Iris pigment epithelial cell (primary cell): ENCODE data around the gene PYY.
A peak's percentile ranks its signal among the peaks of the same experiment; 100 is the strongest.
"Not testable (repeated sequence)": the region's sequence is repeated elsewhere in the genome, so short reads cannot be mapped to it uniquely, and the experiment has no call there.

Experiments used
- DNase-seq: peaks from one replicate; pipeline ENCODE4 v3.0.0-alpha.2; 2011; ENCODE audit warnings: low read depth

PYY gene

DNA sequence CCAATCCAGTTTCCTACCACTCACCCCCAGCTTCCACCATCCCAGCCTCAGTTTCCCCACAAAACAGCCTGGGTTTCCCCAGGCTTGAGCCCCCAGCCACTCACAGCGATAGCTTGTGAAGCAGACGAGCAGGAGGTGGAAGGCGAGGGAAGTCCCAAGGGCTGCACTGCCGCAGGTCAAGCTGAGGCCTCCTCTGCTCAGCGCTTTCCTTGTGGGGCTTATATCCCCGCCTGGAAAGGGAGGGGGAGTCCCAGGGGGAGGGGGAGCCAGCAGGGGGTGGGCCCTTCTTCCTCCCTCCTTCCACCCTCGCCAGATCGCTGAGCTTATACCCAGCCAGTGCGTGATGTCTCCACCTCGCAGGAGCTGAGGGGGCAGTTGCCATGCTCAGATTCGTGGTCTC is at the start of gene PYY:
PYY (minus strand) TSS at position 195 of the 400 bp plus-strand sequence. CDS start 457 bp downstream, outside the sequence.
- no peak for DNase-seq

DNA sequence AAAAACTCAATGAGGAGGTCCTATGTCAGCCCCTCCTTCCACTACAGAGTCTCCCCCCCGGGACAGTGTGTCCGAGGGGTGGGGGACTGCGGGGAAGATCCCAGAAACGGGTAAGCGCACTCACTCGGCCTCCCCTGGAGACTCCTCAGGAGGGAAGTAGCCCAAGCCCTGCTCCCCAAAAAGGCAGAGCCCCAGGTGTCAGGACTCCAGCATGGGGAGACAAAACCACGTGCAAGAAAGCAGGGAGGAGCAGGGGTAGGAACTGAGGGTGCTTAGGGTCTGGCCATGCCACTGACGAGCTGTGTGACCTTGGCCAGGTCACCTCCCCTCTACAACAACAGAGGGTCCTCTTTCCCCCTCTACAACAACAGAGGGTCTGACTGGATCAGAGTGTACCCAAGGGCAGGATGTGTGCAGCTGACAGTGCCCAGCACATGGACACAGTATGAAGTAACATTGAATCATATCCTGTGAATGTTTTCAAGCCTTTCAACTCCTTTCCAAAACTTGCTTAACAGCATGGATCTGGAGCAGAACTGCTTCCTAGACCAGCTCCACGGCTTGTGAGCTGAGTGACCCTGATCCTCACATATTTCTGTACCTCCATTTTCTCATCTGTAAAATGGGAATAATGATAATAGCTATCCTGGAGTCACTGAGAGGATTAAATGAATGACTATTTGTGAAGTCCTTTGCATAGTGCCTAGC is 48.6 kb upstream of the PYY start:
- DNase-seq = peak; percentile 87

DNA sequence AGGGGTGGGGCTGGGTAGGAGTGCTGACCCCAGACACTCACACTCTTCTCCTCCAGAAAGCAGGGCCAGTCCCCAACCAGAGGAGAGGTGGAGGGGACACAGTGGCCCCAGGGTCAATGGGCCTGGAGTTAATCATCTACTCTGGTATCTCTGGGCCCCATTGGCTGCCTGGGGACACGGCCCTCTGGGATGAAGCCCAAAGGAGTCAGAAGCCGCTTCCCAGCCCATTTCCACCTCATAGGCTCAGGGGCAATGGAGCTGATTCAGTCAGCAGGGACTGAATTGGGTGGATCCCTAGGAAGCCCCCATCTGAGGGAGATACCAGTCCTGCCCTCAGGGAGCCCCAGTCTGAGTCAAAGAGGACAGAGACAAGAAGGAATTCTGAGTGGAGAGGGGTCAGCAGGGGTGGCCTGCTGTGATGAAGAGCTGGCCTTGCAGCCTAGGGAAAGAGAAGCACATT is 47.8 kb upstream of the PYY start:
- no peak for DNase-seq

DNA sequence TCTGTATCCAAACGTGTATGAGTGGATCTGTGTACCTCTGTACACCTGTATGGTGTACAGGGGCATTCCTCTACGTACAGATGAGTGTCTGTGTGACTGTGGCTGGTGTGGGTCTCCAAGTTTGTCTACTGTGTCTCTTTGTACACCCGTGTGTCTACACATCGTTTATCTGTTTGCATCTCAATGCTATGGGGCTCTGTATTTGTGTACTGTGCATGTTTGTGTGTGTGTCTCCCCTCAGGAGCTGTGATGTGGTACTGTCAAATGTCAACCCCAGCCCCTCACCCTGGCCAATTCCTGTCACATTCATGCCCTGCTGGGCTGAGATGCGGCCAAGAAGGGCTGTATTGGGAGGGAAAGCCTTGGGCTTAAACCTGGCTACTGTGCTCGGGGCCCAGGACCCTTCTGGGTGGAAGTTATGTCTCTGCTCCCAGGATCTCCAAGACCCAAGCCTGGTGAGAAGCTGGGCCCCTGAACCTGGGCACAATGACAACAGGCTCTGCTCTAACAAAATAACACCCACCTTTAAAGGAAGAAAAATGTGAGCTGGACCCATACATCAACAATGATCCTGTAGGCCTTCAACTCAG is 47.2 kb upstream of the PYY start:
- no peak for DNase-seq

DNA sequence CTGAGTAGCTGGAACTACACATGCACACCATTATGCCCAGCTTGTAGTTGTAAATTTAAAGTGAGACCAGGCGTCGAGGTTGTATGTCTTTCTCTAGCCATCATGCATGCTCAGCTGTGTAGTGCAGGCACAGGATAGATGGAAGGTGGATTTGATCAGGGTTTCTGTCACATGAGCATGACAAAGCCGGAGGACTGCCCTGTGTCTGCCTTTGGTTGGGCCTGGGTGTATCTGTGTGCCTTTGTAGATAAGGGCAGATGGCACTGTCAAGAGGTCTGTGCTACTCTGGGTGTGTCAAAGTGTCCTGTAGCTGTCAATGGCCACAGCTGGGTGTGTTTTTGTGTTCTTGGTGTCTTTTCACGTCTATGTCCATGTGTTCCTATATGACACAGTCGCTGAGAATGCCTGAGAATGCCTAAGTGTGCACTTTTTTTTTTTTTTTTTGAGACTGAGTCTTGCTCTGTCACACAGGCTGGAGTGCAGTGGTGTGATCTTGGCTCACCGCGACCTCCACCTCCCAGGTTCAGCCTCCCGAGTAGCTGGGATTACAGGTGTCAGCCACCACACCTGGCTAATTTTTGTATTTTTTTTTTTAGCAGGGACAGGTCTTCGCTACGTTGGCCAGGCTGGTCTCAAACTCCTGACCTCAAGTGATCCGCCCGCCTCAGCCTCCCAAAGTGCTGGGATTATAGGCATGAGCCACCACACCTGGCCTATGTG is 46.6 kb upstream of the PYY start:
- DNase-seq = no peak

DNA sequence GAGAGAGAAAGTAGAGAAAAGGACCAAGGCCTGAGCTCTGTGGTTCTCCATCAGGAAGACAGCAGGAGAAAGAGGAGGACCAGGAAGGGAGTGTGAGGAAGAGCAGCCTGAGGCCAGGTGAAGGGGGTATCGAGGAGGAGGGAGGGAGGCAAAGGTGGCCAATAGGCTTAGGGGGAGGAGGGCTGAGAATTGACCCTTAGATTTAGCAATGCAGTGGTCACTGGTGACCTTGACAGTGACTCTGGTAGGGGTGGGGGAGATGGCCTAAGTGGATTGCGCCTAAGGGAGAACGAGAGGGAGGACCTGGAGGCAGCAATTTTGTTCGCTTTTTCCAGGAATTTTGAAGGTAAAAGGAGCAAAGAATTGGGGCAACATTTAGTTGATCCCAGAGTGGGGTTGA is 45.3 kb upstream of the PYY start:
- DNase-seq = no peak

DNA sequence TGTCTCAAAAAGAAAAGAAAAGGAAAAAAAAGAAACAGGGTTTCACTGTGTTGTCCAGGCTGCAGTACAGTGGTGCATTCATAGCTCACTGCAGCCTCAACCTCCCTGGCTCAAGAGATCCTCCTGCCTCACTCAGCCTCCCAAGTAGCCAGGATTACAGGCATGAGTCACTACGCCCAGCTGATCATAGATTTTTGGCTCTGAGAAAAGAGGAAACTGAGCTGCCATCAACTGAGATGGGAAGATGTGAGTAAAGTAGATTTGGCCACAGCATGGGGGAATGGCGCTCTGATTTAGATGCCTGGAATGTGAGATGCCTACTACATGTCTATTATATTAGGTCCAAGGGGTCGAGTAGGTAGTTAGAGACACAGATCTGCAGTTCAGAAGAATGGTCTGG is 44.8 kb upstream of the PYY start:
- peak; percentile 72 for DNase-seq

DNA sequence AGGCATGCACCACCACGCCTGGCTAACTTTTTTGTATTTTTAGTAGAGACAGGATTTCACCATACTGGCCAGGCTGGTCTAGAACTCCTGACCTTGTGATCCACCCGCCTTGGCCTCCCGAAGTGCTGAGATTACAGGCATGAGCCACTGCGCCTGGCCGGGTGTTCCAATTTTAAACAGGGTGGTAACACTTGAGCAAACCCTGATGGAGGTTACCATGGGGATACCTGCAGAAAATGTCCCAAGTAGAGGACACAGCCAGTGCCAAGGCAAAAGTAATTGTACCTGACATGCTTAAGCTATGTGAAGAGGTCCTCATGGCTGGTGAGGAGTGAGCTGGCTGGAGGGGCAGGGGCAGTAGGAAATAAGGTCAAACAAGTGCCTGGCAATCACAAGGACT is 43.4 kb upstream of the PYY start:
- DNase-seq = not testable (repeated sequence)

DNA sequence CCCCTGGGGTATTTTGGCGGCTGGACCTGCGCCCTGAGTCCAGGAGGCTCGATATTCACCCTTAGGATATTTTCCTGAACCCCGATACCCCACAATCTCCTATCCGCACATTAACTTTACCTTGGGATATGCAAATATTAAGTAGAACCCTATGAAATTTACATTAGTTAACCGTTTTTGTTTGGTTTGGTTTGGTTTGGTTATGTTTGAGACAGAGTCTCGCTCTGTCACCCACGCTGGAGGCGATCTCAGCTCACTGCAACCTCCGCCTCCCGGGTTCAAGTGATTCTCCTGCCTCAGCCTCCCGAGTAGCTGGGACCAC is 41.4 kb upstream of the PYY start:
- no peak for DNase-seq

DNA sequence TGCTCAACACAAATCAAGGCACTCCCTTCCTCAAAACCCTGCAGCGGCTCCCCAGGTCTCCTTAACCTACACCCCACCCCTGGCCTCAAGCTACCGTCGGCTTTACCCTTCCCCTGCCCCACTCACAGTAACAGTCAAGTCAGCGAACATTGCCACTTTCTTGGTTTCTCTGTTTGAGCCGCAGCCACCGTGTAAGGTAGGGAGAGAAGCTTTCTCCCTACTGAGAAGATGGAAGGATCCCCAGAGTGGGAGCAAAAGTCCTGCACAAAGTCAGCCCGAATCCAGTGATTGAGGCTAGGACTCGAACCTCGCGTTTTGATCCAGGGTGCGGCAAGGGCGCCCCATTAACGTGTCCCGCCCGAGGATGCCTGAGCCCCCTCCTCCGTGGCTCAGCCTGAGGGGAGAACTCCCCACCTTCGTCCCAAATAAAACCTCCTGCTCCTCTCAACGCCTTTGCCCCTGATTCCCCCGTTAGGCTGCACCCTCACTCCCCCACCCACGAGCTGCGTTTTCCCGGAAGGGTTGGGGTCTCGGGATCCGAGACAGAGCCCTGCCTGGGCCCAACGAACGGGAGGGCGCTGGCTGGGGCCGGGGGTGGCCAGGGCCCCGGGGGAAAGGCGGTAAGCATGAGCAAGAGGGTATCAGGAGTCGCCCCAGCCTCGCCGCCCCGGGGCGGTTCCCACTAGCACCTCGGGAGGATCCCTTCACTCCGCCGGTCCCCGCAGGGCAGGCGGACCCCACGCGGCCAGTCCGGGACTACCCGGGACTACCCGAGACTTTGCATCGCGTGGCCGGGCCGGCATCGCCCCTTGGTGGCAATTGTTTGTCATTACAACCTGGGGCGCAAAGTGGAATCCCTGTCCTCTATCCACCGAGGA is 40.8 kb upstream of the PYY start:
- DNase-seq = peak; percentile 48

DNA sequence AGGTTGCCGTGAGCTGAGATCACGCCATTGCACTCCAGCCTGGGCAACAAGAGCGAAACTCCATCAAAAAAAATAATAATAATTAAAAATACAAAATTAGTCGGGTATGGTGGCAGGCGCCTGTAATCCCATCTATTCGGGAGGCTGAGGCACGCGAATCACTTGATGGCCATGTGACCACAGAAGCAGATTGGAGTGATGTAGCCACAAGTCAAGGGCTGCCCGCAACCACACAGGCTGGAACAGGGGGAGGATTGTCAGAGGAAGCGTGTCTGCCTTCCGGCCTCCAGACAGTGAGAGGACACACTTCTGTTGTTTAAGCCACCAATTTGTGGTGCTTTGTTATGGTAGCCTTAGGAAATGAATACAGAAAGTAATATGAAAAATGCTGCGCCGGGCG is 38.9 kb upstream of the PYY start:
- DNase-seq = no peak

DNA sequence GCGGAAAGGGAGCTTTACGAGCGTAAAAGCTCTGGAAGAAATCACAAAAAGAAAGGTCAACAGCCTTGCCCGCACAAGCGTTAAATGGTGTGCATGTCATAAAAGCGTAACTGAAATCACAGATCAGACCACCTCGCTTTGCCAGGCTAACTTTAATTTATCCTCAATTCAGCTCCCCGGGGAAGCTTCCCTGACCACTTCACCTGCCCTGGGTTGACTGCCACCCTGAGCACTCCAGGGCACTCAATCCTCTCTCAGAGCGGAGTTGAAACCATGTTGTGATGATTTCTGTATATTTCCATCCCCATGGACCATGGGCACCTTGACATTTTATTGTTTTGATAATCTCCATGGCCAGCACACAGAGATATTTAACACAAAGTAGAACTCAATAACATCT is 34.6 kb upstream of the PYY start:
- no peak for DNase-seq

DNA sequence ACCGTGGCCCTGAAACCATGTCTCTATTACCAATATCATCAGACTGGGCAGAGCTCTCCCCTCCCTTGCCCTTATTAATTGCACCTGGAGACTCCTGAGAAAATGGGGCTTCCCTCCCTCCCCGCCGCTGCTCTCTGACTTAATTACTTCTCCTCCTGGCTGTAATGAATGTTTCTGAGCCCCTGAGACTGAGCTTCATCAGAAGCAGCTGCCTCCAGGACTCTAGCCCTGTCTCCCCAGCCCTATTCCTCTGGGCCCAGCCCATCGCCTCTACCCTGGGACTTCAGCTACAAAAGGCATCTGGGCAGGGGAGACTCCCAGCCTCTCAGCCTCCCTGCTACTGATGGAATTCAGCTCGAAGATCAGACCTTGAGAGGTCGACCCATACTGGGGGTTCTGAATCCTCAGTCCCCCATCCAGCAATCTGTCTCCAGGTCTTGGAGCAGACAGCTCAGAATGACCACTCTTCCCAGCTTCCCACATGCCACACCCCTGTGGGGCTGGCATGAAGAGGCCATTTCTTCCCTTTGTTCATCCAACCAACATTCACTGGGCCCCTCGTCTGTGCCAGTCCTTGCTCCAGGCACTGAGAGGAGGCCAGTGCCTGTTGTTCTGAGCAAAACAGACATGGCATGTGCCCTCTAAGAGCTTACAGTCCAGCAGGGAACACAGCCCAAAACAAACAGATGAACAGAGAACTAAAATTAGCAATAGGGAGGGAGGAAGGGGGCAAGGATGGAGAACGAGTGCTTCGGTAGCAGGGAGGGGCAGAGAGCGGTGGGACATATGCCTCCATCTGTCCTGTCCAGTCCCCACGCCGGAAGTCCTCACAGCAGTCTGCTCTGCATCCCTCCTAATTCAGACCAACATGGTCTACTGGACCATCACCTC is 33.6 kb upstream of the PYY start:
- no peak for DNase-seq

DNA sequence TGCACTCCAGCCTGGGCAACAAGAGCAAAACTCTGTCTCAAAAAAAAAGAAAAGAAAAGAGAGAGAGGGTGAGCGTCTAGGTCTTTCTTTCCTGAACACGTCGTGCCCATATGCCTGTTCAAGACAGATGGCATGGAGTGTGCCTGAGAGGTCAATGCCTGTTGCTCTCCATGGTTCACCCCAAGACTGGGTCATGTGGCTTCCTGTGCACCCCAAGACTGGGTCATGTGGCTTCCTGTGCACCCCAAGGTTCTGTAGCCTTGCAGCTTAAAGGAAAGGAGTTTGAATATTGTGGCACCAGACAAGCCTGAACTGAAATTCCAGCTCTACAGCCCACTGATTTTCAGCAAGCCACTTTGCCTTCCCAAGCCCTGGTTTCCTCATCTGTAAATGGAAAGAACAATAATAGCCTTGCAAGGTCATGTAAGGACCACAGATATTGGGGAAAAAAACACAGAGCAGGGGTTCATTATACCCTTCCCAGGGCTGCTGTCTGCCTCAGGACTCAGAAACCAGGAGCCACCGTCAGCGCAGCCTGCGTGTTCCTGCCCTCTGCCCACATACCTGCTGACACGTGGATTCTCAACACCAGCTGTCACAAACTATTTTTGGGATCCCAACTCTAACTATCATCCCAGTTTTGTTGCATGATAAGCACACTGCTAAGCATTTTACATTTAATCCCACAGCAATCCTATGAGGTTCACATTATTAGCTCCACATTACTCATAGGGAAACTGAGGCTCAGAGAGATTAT is 32.7 kb upstream of the PYY start:
- no peak for DNase-seq

DNA sequence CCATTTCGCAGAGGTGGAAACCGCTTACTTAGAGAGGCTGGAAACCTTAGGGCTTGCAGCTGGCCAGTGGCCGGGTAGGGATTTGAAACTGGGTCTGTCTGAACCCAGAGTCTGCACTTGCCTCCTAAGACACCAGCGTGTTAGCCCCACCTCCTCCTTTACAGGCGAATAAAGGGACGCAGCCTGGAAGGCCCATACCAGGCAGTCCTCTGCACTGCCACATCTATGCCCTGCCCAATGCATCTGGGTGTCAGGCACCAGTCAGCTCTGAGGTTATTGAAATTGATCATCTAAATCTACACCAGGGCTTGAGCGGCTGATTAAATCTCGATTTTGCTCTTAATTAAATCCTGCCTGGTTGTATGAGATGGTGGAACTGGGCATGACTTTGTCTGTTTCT is 30.8 kb upstream of the PYY start:
- DNase-seq = no peak

DNA sequence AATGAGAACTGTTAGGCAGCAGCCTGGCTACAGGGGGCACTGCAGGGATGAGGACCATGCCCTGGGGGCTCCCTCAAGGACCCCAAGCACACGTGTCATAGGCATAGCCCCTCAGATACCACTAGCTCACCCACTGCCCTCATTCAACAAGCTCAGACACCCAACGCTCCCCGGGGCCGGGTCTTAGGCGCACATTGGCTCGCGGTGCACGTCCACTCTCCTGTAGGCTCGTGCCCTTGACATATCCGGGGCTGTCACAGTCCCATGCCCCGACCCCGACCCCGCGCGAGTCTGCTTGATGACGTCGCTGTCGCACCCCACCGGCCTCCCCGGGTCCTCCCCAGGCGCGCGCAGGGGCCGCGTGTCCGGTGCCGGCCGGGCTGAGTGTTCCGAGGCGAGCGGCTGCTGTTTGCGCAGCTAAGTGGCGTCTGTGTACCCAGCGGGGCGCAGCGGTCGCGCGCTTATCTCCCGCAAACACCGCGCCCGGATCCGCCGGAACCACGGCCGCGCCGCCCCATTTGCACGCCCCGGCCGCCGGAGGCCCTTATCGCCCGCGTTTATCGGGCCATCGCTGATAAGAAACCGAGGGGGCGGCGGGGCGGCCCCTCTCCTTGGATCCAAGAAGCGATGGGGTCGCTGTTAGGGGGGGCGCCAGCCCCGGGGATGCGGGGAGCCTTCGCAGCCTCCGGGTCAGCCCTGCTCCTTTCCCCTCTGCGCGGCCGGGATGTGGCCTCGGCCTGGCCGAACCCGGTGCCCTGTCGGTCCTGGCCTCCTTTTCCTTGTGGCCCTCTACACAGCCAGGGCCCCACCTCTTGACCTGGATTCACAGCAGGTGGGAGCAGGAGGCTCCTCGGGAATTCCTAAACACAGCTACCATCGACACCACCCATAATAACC is 30.0 kb upstream of the PYY start:
- no peak for DNase-seq

DNA sequence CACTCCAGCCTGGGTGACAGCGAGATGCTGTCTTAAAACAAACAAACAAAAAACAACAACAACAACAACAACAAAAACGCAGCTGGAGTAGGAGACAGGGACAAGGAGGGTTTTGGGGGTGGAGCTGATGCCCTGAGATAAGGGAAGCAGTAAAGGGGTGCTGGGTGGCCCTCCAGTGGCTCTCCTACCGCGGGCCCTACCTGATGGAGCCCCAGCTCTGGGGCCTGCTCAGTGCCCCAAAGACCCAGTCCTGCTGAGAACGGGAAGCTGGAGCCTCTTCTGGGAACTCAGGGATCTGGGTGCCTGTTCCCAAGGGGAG is 29.4 kb upstream of the PYY start:
- DNase-seq = no peak

DNA sequence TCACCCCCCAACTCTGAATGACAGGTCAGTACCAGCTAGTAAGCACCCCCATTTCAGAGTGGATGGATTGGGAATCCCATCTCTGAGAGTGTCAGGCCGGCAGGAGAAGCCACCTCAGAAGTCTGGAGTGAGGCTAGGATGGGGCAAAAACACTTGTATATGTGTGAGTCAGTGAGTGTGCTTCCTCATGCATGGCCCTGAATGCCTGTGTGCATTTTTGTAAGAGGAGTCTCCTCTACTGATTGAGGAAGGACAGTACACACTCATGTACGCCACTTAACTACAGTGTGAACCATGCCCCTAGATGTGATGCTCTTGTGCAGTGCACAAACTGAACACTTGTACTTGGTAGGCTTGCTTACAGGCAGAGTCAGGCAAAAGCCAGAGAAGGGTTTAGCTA is 28.4 kb upstream of the PYY start:
- DNase-seq = no peak

DNA sequence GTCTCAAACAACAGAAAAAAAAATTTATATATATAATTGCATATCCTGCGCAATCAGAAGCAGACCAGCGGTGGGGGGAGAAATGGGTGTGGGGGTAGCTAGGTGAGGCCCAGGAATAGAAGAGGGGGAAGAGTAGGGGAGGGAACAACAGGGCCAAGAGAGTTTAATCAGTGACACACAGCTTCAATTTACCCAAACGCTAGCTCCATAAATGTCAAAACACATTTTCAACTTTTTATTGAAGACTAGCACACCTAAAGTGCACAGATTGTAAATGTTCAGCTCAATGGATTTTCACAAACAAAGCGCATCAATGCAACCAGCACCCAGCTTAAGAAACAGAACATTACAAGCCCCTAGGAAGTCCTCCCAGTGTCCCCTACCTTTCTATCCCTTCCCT is 25.9 kb upstream of the PYY start:
- no peak for DNase-seq

DNA sequence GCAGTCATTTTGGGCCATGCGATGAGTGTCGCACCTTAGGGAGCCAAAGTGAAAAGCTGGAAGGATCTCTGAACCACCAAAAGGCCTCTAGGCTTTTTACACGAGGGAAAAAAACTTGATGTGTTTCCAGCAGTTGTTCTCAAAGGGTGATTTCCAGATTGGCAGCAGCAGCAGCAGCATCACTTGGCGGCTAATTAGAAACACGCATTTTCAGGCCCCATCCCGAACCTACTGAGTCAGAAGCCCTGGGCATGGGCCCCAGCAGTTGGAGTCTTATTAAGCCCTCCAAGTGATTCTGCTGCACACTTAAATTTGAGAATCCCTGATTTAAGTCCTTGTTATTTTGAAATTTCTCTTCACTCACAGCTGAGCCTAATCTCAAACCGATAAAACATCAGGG is 25.3 kb upstream of the PYY start:
- DNase-seq = no peak
